Panc1 (cell line): Measurements from ENCODE around the gene FXYD3. TPM values are rescaled to one million over a fixed set of nuclear protein-coding genes. Genes with fewer than 3 reads are reported as not detected.
A peak's percentile ranks its signal among the peaks of the same experiment; 100 is the strongest.

Experiments
- ATAC-seq: fragments of 200-7000 bp; cut with Tn5 transposase; 2 replicates; pipeline ENCODE4 v1.9.1; 2020; ENCODE audit warnings: mild to moderate bottlenecking, moderate library complexity
- BruUV-seq: library from RNA; stranded (reverse); fragments of 400-500 nt; replicated peaks from 2 replicates; lab custom pipeline; 2021; lab: Mats Ljungman, UMichigan
- CTCF ChIA-PET: fragments of 300-600 bp; sonication (Branson Sonifier 250); formaldehyde crosslinking; loops from one replicate; lab custom pipeline; 2022; ENCODE audit warnings: antibody characterized with exemption; lab: Charles Lee
- POLR2A ChIA-PET: fragments of 300-600 bp; sonication (Branson Sonifier 250); formaldehyde crosslinking; loops from one replicate; lab custom pipeline; 2022; ENCODE audit warnings: antibody characterized with exemption; lab: Charles Lee
- DNase-seq: peaks from one replicate; pipeline ENCODE4 v3.0.0-alpha.2; 2010; ENCODE audit warnings: low read depth, low spot score
- H3K27ac ChIP-seq: 2 replicates; pipeline ENCODE4 v1.5.1; 2011; ENCODE audit warnings: mild to moderate bottlenecking, low read length, inconsistent platforms
- H3K27me3 ChIP-seq: fragments of 200-500 bp; sonication (Bioruptor generic); 2 replicates; pipeline ENCODE4 v1.6.0; 2014; ENCODE audit warnings: low read length, inconsistent platforms; ENCODE audit not compliant: control insufficient read depth, insufficient read depth
- H3K36me3 ChIP-seq: fragments of 200-500 bp; sonication (Bioruptor generic); 2 replicates; pipeline ENCODE4 v1.5.1; 2014; ENCODE audit warnings: inconsistent platforms, mild to moderate bottlenecking, low read length, moderate library complexity; ENCODE audit not compliant: control insufficient read depth, insufficient read depth
- H3K4me1 ChIP-seq: 2 replicates; pipeline ENCODE4 v1.5.1; 2011; ENCODE audit warnings: inconsistent platforms, mild to moderate bottlenecking, low read length, moderate library complexity; ENCODE audit not compliant: control insufficient read depth, insufficient read depth
- H3K4me3 ChIP-seq, 2 experiments: 2 replicates each; pipeline ENCODE4 v1.5.1; 2011 to 2012; ENCODE audit warnings: low read depth in 2 of 2, low read length in 2 of 2, mild to moderate bottlenecking in 2 of 2, inconsistent platforms in 1 of 2, moderate library complexity in 1 of 2
- H3K9me3 ChIP-seq: fragments of 200-500 bp; sonication (Bioruptor generic); 2 replicates; pipeline ENCODE4 v1.5.1; 2014; ENCODE audit warnings: low read depth, mild to moderate bottlenecking, inconsistent platforms, low read length, moderate library complexity; ENCODE audit not compliant: control insufficient read depth, insufficient read depth
- POLR2AphosphoS5 ChIP-seq: IDR thresholded peaks from 2 replicates; pipeline ENCODE4 v1.6.1; 2012; ENCODE audit warnings: mild to moderate bottlenecking, low read depth, low read length, moderate library complexity
- TCF7L2 ChIP-seq: IDR thresholded peaks from 2 replicates; pipeline ENCODE4 v1.6.1; 2011; ENCODE audit warnings: mild to moderate bottlenecking, low read depth, low read length, inconsistent platforms
- in situ Hi-C: cut with HindIII; loops from 2 replicates; pipeline ENCODE4 v1.10.0; 2016; ENCODE audit warnings: low sequenced_read_pairs, low pct_unique_long_range_greater_than_20kb
- intact Hi-C: fragments of 100-400 bp; cut with micrococcal nuclease; formaldehyde crosslinking; loops from one replicate; pipeline ENCODE4 v1.10.0; 2022; ENCODE audit not compliant: unreplicated experiment
- total RNA-seq: library from RNA; stranded (reverse); gene quantifications from one replicate; pipeline ENCODE4 v1.2.1, GENCODE V29; 2021; ENCODE audit not compliant: unreplicated experiment
- TF ChIP-seq, protein P1 (sequence below), 2 experiments: IDR thresholded peaks; 2 replicates each; pipeline ENCODE4 v1.6.1; 2011 to 2012; ENCODE audit warnings: low read depth in 2 of 2, control low read depth in 1 of 2, low read length in 1 of 2, mild to moderate bottlenecking in 1 of 2, moderate library complexity in 1 of 2; ENCODE audit not compliant: insufficient read depth in 1 of 2
- TF ChIP-seq, protein P2 (sequence below): fragments of 450-650 bp; IDR thresholded peaks from 2 replicates; pipeline ENCODE4 v1.5.1; 2017; ENCODE audit warnings: mild to moderate bottlenecking

FXYD3 gene
- total RNA-seq, 1 experiment from 2014 or later = not detected

DNA sequence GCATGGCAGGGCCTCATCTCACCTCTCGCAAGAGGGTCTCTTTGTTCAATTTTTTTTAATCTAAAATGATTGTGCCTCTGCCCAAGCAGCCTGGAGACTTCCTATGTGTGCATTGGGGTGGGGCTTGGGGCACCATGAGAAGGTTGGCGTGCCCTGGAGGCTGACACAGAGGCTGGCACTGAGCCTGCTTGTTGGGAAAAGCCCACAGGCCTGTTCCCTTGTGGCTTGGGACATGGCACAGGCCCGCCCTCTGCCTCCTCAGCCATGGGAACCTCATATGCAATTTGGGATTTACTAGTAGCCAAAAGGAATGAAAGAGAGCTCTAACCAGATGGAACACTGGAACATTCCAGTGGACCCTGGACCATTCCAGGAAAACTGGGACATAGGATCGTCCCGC is 8.0 kb downstream of the FXYD3 start:
- DNase-seq = no peak
- no peak for ATAC-seq
- H3K4me3 ChIP-seq = no peak overlapping the region
- H3K27ac ChIP-seq = peak overlapping the region; percentile 93; the same call in 1 of the 2 replicates
- in situ Hi-C loops (no loop called here), intact Hi-C loops (no loop called here)
- H3K9me3 ChIP-seq = no peaks in the 10 kb centered on the region
- ChIA-PET CTCF (interaction anchor here (1.4 kb wide), 1 partner anchor 12 kb away, joined by 7 read pairs; the partner anchor contains the start of gene LGI4), POLR2A (no interaction called here)
- no peaks in the 10 kb centered on the region for H3K36me3 ChIP-seq
- TF ChIP-seq TCF7L2 (no peak), POLR2AphosphoS5 (no peak)
- TF ChIP-seq, protein P1, sequence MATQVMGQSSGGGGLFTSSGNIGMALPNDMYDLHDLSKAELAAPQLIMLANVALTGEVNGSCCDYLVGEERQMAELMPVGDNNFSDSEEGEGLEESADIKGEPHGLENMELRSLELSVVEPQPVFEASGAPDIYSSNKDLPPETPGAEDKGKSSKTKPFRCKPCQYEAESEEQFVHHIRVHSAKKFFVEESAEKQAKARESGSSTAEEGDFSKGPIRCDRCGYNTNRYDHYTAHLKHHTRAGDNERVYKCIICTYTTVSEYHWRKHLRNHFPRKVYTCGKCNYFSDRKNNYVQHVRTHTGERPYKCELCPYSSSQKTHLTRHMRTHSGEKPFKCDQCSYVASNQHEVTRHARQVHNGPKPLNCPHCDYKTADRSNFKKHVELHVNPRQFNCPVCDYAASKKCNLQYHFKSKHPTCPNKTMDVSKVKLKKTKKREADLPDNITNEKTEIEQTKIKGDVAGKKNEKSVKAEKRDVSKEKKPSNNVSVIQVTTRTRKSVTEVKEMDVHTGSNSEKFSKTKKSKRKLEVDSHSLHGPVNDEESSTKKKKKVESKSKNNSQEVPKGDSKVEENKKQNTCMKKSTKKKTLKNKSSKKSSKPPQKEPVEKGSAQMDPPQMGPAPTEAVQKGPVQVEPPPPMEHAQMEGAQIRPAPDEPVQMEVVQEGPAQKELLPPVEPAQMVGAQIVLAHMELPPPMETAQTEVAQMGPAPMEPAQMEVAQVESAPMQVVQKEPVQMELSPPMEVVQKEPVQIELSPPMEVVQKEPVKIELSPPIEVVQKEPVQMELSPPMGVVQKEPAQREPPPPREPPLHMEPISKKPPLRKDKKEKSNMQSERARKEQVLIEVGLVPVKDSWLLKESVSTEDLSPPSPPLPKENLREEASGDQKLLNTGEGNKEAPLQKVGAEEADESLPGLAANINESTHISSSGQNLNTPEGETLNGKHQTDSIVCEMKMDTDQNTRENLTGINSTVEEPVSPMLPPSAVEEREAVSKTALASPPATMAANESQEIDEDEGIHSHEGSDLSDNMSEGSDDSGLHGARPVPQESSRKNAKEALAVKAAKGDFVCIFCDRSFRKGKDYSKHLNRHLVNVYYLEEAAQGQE (IDR thresholded peaks at IDR 0.05; ENCODE audit: insufficient read depth in 1 of 2, low read depth in 2 of 2, low read length in 1 of 2) = no peak
- H3K4me1 ChIP-seq = peaks cover 8% of the 10 kb centered on the region
- BruUV-seq = no TSS peak
- H3K27me3 ChIP-seq = no peaks in the 10 kb centered on the region

DNA sequence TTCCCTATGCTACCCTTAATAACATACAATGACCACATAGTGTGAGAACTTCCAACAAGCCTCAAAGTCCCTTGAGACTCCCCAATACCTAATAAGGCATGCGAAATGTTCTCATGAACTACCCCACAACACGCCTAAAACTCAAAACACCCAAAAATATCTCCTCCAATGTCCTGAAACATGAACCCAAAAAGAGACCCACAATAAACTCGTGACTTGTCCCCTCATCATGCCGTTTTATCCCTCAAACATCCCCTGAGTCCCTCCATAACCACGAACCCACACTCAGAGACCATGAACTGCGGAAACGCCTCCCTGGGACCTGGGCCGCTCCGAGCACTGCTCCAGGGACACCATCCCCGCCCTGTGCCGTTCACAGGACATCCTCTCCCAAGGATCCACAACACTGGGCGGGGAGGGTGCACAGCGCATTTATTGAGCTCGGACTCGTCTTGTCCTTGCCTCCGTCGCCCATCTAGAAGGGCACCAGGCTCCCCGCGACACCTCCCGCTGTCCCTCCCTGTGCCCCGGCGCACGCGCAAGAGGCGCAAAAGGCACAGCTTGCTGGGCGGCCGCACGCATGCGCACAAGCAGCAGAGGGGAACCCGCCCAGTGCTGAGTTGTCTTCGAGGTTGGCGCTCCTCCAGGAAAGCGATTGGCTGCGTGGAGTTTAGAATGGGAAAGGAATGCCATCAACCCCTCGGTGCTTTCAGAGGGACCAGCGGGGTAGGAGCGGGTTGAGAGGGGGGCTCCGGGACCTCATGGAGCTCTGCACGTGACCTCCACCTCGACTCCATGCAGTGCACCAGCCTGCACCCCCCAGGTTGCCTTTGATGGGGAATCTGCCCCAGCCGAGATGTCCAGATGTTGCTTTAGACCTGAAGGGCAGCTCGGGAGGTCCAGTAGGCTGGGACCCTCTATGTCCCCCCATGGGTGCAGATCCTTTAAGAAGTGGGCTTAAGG is 8.8 kb downstream of the FXYD3 start:
- in situ Hi-C loops = no loop called here
- DNase-seq = no peak
- ATAC-seq = peak; percentile 97
- BruUV-seq = no TSS peak
- ChIA-PET POLR2A (no interaction called here), CTCF (interaction anchor here (0.5 to 1.4 kb wide), 5 partner anchors 11 to 616 kb away, joined by 3 to 7 read pairs (median 3); partner anchors contain the start of genes FXYD7 and LGI4)
- Histone ChIP-seq H3K27me3 (no peaks in the 10 kb centered on the region), H3K9me3 (no peaks in the 10 kb centered on the region), H3K4me3 (peak overlapping the region; percentile 57 to 70), H3K36me3 (no peaks in the 10 kb centered on the region), H3K4me1 (peaks cover 8% of the 10 kb centered on the region), H3K27ac (peak overlapping the region; percentile 93)
- TF ChIP-seq, protein P1 (IDR thresholded peaks at IDR 0.05; ENCODE audit: insufficient read depth in 1 of 2, low read depth in 2 of 2, low read length in 1 of 2) = no peak
- peak; percentile 46; the same call in 1 of the 2 replicates for TF ChIP-seq POLR2AphosphoS5
- TF ChIP-seq, protein P2, sequence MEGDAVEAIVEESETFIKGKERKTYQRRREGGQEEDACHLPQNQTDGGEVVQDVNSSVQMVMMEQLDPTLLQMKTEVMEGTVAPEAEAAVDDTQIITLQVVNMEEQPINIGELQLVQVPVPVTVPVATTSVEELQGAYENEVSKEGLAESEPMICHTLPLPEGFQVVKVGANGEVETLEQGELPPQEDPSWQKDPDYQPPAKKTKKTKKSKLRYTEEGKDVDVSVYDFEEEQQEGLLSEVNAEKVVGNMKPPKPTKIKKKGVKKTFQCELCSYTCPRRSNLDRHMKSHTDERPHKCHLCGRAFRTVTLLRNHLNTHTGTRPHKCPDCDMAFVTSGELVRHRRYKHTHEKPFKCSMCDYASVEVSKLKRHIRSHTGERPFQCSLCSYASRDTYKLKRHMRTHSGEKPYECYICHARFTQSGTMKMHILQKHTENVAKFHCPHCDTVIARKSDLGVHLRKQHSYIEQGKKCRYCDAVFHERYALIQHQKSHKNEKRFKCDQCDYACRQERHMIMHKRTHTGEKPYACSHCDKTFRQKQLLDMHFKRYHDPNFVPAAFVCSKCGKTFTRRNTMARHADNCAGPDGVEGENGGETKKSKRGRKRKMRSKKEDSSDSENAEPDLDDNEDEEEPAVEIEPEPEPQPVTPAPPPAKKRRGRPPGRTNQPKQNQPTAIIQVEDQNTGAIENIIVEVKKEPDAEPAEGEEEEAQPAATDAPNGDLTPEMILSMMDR = no peak
- intact Hi-C loops = no loop called here
